Measurements from ENCODE around the gene CCL15.

Gene CCL15, protein sequence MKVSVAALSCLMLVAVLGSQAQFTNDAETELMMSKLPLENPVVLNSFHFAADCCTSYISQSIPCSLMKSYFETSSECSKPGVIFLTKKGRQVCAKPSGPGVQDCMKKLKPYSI

GRCh38 chr17:36001110-36001771, at the start of gene CCL15:
TSS of gene CCL15 (minus strand) at chr17:36001553. CDS start at chr17:36001492, 61 bp downstream.
- Histone ChIP-seq H3K9me3 (ENCODE audit: control insufficient read depth, insufficient read depth, low read depth, low read length) (no peaks in the 10 kb centered on the region), H3K27ac (ENCODE audit: extremely low read depth, low read depth, low read length) (no peak within 1 kb of the TSS), H3K4me1 (ENCODE audit: control insufficient read depth, insufficient read depth, low read length) (0 out of 2 replicates have a peak, but pooled peaks cover 4% of the 10 kb centered on the region), H3K36me3 (ENCODE audit: control insufficient read depth in 2 of 2, insufficient read depth in 1 of 2, low read length in 2 of 2) (no peaks in the 10 kb centered on the region), H3K4me3 (ENCODE audit: low read depth, low read length) (no peak within 1 kb of the TSS)
- TF ChIP-seq ZNF623 (tag by site-specific recombination; IDR thresholded peaks at IDR 0.05), result no peak
- no peak for TF ChIP-seq MYNN (tag by site-specific recombination; IDR thresholded peaks at IDR 0.05; ENCODE audit: borderline replicate concordance)
- no peak for TF ChIP-seq HIC1 (tag by site-specific recombination; IDR thresholded peaks at IDR 0.05)
- no peak for TF ChIP-seq ZNF792 (tag by site-specific recombination; IDR thresholded peaks at IDR 0.05)
- TF ChIP-seq ZNF701 (tag by site-specific recombination; IDR thresholded peaks at IDR 0.05), result no peak
- CTCF ChIA-PET, result interaction anchor here (0.6 to 1.4 kb wide), 4 partner anchors 25 to 149 kb away, joined by 3 to 6 read pairs (median 4); no protein-coding TSS in a partner anchor
- POLR2A ChIA-PET, result no interaction called here

GRCh38 chr17:36049643-36050042, 48.3 kb upstream of the CCL15 start:
- no peaks in the 10 kb centered on the region; the same call in none of the 2 replicates for H3K9me3 ChIP-seq (ENCODE audit: control insufficient read depth, insufficient read depth, low read depth, low read length)

DNA sequence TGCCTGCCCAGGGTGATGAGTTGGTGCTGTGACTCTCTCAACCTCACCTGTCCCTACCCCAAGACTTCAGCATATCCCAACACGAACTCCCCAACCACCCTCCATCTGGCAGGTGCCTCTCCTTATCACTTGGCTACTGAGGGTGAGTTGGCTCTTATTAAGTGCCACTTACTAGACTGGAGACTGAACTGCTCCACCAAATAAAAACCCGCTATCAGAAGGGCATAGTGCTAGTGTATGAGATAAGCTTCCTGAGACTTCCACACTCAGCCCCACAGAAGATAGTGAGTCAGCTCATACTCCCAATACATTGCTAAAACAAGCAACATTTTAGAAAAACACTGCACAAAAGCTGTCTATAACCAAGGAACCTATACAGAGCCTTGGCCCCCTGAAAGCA, 46.7 kb upstream of the CCL15 start:
- Histone ChIP-seq H3K27ac (ENCODE audit: extremely low read depth, low read depth, low read length) (no peak overlapping the region), H3K9me3 (ENCODE audit: control insufficient read depth, insufficient read depth, low read depth, low read length) (no peaks in the 10 kb centered on the region; the same call in none of the 2 replicates), H3K4me1 (ENCODE audit: control insufficient read depth, insufficient read depth, low read length) (no peaks in the 10 kb centered on the region), H3K4me3 (ENCODE audit: low read depth, low read length) (no peak overlapping the region), H3K36me3 (ENCODE audit: control insufficient read depth in 2 of 2, insufficient read depth in 1 of 2, low read length in 2 of 2) (no peaks in the 10 kb centered on the region)
- CTCF ChIA-PET, result interaction anchor here (1.1 to 1.6 kb wide), 2 partner anchors 8 to 101 kb away, joined by 3 to 6 read pairs; no protein-coding TSS in a partner anchor
- TF ChIP-seq ZNF660 (tag by site-specific recombination; IDR thresholded peaks at IDR 0.05) (no peak), TSHZ1 (tag by site-specific recombination; IDR thresholded peaks at IDR 0.05; ENCODE audit: borderline replicate concordance) (no peak), SALL2 (tag by site-specific recombination; IDR thresholded peaks at IDR 0.05; ENCODE audit: borderline replicate concordance) (no peak), REST (tag by site-specific recombination; IDR thresholded peaks at IDR 0.05) (no peak), ZNF654 (tag by site-specific recombination; IDR thresholded peaks at IDR 0.05; ENCODE audit: low read depth) (no peak), ZNF155 (tag by site-specific recombination; IDR thresholded peaks at IDR 0.05) (no peak), ZBTB7A (tag by site-specific recombination; IDR thresholded peaks at IDR 0.05; ENCODE audit: low read depth) (no peak), ZNF488 (tag by site-specific recombination; IDR thresholded peaks at IDR 0.05) (no peak), ZNF677 (tag by site-specific recombination; IDR thresholded peaks at IDR 0.05) (no peak), EGR2 (tag by site-specific recombination; IDR thresholded peaks at IDR 0.05; ENCODE audit: low read depth) (no peak), TRIM28 (IDR thresholded peaks at IDR 0.05; ENCODE audit: borderline replicate concordance, low read length) (no peak), ZNF311 (tag by site-specific recombination; IDR thresholded peaks at IDR 0.05; ENCODE audit: borderline replicate concordance) (no peak), ZNF433 (tag by site-specific recombination; IDR thresholded peaks at IDR 0.05; ENCODE audit: low read depth) (no peak)
- POLR2A ChIA-PET, result no interaction called here

More at GRCh38 chr17:36049643-36050042, 48.3 kb upstream of the CCL15 start:
- TF ChIP-seq SETDB1 (IDR thresholded peaks at IDR 0.05; ENCODE audit: insufficient read length, low read length), result peak; percentile 95
- TF ChIP-seq ZNF626 (tag by site-specific recombination; IDR thresholded peaks at IDR 0.05), result 0 out of 2 replicates have a peak, but pooled peaks have one; percentile 61
- no peak for TF ChIP-seq ZNF221 (tag by site-specific recombination; IDR thresholded peaks at IDR 0.05; ENCODE audit: borderline replicate concordance)
- Histone ChIP-seq H3K36me3 (ENCODE audit: control insufficient read depth in 2 of 2, insufficient read depth in 1 of 2, low read length in 2 of 2) (no peaks in the 10 kb centered on the region), H3K4me3 (ENCODE audit: low read depth, low read length) (no peak overlapping the region), H3K27ac (ENCODE audit: extremely low read depth, low read depth, low read length) (no peak overlapping the region), H3K4me1 (ENCODE audit: control insufficient read depth, insufficient read depth, low read length) (no peaks in the 10 kb centered on the region)
- ChIA-PET CTCF (interaction anchor here (1.2 kb wide), 1 partner anchor 23 kb away, joined by 3 read pairs; no protein-coding TSS in a partner anchor), POLR2A (no interaction called here)
